BE2C (cell line): ENCODE data around the gene LILRA5.

ENCODE experiments used
- DNase-seq: peaks from one replicate; pipeline ENCODE4 v3.0.0-alpha.2; 2020
- H3K27me3 ChIP-seq: fragments of 250-450 bp; sonication (Bioruptor Pico); 2 replicates; pipeline ENCODE4 v1.5.1; 2020; ENCODE audit warnings: mild to moderate bottlenecking
- H3K36me3 ChIP-seq: fragments of 250-450 bp; sonication (Bioruptor Pico); 2 replicates; pipeline ENCODE4 v1.5.1; 2020; ENCODE audit warnings: mild to moderate bottlenecking
- H3K4me1 ChIP-seq: fragments of 250-450 bp; sonication (Bioruptor Pico); 2 replicates; pipeline ENCODE4 v1.5.1; 2020
- H3K4me3 ChIP-seq: 2 replicates; pipeline ENCODE4 v1.5.1; 2011; ENCODE audit warnings: low read depth, low read length
- H3K9me3 ChIP-seq: fragments of 250-450 bp; sonication (Bioruptor Pico); 2 replicates; pipeline ENCODE4 v1.5.1; 2020
- CTCF ChIP-seq: IDR thresholded peaks from 2 replicates; pipeline ENCODE4 v1.5.1; 2012; ENCODE audit warnings: mild to moderate bottlenecking, low read depth, low read length

LILRA5 gene

GRCh38 chr19:54341295-54341694, 28.3 kb upstream of the LILRA5 start:
- H3K4me3 ChIP-seq: no peak overlapping the region
- no peaks in the 10 kb centered on the region for H3K4me1 ChIP-seq
- DNase-seq: no peak
- H3K9me3 ChIP-seq: no peaks in the 10 kb centered on the region
- TF ChIP-seq CTCF: no peak
- peaks cover 43% of the 10 kb centered on the region for H3K27me3 ChIP-seq
- no peaks in the 10 kb centered on the region for H3K36me3 ChIP-seq

GRCh38 chr19:54339646-54340358, 26.8 kb upstream of the LILRA5 start:
- no peaks in the 10 kb centered on the region for H3K9me3 ChIP-seq
- no peak for TF ChIP-seq CTCF
- no peaks in the 10 kb centered on the region for H3K4me1 ChIP-seq
- no peak overlapping the region for H3K4me3 ChIP-seq
- no peaks in the 10 kb centered on the region for H3K36me3 ChIP-seq
- H3K27me3 ChIP-seq: peaks cover 44% of the 10 kb centered on the region
- no peak for DNase-seq

- H3K4me1 ChIP-seq: no peaks in the 10 kb centered on the region
- DNase-seq: no peak
- H3K4me3 ChIP-seq: no peak overlapping the region
- H3K36me3 ChIP-seq: no peaks in the 10 kb centered on the region
- no peak for TF ChIP-seq CTCF
- peaks cover 42% of the 10 kb centered on the region for H3K27me3 ChIP-seq
- H3K9me3 ChIP-seq: no peaks in the 10 kb centered on the region
These were observed 25.6 kb upstream of the LILRA5 start for GRCh38 chr19:54338521-54338920.

GRCh38 chr19:54337858-54338230, 24.9 kb upstream of the LILRA5 start:
- TF ChIP-seq CTCF: no peak
- no peak for DNase-seq
- Histone ChIP-seq H3K4me1 (no peaks in the 10 kb centered on the region), H3K36me3 (no peaks in the 10 kb centered on the region), H3K27me3 (peaks cover 42% of the 10 kb centered on the region), H3K9me3 (no peaks in the 10 kb centered on the region), H3K4me3 (no peak overlapping the region)

GRCh38 chr19:54336893-54337857, 24.2 kb upstream of the LILRA5 start:
- Histone ChIP-seq H3K4me1 (no peaks in the 10 kb centered on the region), H3K9me3 (no peaks in the 10 kb centered on the region), H3K36me3 (no peaks in the 10 kb centered on the region), H3K4me3 (no peak overlapping the region), H3K27me3 (peaks cover 42% of the 10 kb centered on the region)
- no peak for DNase-seq
- TF ChIP-seq CTCF: no peak
